ENCODE data around the gene AKAP6.

DNA sequence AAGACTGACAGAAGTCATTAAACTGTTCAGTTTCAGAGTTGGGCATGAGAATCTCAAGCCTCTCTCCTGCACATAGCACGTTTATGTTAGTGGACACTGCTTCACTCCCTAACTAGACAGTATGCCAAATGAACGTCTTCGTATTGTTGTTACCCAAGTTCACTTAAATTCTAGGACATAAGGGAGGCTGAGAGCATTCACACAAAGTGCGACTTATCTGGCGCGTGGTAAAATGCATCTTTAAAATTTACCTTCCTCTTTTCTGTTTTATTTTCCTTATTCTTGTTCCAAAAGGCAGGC, 166.3 kb downstream of the AKAP6 start:
- TF ChIP-seq, protein P1, sequence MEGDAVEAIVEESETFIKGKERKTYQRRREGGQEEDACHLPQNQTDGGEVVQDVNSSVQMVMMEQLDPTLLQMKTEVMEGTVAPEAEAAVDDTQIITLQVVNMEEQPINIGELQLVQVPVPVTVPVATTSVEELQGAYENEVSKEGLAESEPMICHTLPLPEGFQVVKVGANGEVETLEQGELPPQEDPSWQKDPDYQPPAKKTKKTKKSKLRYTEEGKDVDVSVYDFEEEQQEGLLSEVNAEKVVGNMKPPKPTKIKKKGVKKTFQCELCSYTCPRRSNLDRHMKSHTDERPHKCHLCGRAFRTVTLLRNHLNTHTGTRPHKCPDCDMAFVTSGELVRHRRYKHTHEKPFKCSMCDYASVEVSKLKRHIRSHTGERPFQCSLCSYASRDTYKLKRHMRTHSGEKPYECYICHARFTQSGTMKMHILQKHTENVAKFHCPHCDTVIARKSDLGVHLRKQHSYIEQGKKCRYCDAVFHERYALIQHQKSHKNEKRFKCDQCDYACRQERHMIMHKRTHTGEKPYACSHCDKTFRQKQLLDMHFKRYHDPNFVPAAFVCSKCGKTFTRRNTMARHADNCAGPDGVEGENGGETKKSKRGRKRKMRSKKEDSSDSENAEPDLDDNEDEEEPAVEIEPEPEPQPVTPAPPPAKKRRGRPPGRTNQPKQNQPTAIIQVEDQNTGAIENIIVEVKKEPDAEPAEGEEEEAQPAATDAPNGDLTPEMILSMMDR (IDR thresholded peaks at IDR 0.05): no peak
- no peak for TF ChIP-seq POLR2A (IDR thresholded peaks at IDR 0.05)
